Naive thymus-derived CD4-positive, alpha-beta T cell (primary cell): ENCODE results near the gene PDCD11. TPM values are rescaled to one million over a fixed set of nuclear protein-coding genes. Genes with fewer than 3 reads are reported as not detected.

Experiments
- ATAC-seq: fragments of 150-1000 bp; cut with Tn5 transposase; 2 replicates; pipeline ENCODE4 v1.10.0; 2021; ENCODE audit warnings: mild to moderate bottlenecking, moderate library complexity
- CTCF ChIA-PET: fragments of 350-600 bp; sonication (Branson Sonifier 250); formaldehyde crosslinking; loops from one replicate; lab custom pipeline; 2021; ENCODE audit warnings: antibody characterized with exemption; lab: Charles Lee
- POLR2A ChIA-PET: fragments of 350-600 bp; sonication (Branson Sonifier 250); formaldehyde crosslinking; loops from one replicate; lab custom pipeline; 2021; ENCODE audit warnings: antibody characterized with exemption, inconsistent platforms; lab: Charles Lee
- DNase-seq, 9 donors: peaks; one replicate each; pipeline versions ENCODE4 v3.0.0 to v3.0.0-alpha.2; 2020 to 2022; ENCODE audit warnings: mixed read lengths in 1 of 9
- H3K27ac ChIP-seq: one replicate; pipeline ENCODE4 v1.7.0; 2013; ENCODE audit warnings: mild to moderate bottlenecking, low read depth, low read length, moderate library complexity
- H3K27me3 ChIP-seq, 2 donors: one replicate each; pipeline ENCODE4 v1.7.0; 2013; ENCODE audit warnings: low read length in 2 of 2, mild to moderate bottlenecking in 2 of 2, moderate library complexity in 2 of 2; ENCODE audit not compliant: control insufficient read depth in 2 of 2, insufficient read depth in 2 of 2
- H3K36me3 ChIP-seq, 3 experiments: 1 replicate in 2 of 3; 2 replicates in 1 of 3; pipeline ENCODE4 v1.7.0; 2013; ENCODE audit warnings: low read length in 3 of 3, mild to moderate bottlenecking in 3 of 3, moderate library complexity in 1 of 3; ENCODE audit not compliant: insufficient read depth in 3 of 3, control insufficient read depth in 2 of 3
- H3K4me1 ChIP-seq, 2 donors: one replicate each; pipeline ENCODE4 v1.7.0; 2013; ENCODE audit warnings: low read length in 2 of 2, mild to moderate bottlenecking in 2 of 2, moderate library complexity in 1 of 2; ENCODE audit not compliant: control insufficient read depth in 2 of 2, insufficient read depth in 2 of 2
- H3K4me3 ChIP-seq: 2 replicates; pipeline ENCODE4 v1.7.0; 2013; ENCODE audit warnings: mild to moderate bottlenecking, low read length
- H3K9me3 ChIP-seq, 3 experiments: 1 replicate in 2 of 3; 2 replicates in 1 of 3; pipeline ENCODE4 v1.7.0; 2013; ENCODE audit warnings: low read length in 3 of 3; ENCODE audit not compliant: control insufficient read depth in 2 of 3
- H3K27ac Mint-ChIP-seq, 9 donors: one replicate each; pipeline ENCODE4 v1.8.0; 2020 to 2022; ENCODE audit warnings: mixed read lengths in 9 of 9, mild to moderate bottlenecking in 8 of 9, moderate library complexity in 5 of 9, inconsistent platforms in 2 of 9
- H3K27me3 Mint-ChIP-seq, 5 donors: one replicate each; pipeline ENCODE4 v1.8.0; 2021 to 2022; ENCODE audit warnings: mixed read lengths in 5 of 5, mild to moderate bottlenecking in 1 of 5
- H3K36me3 Mint-ChIP-seq, 5 donors: one replicate each; pipeline ENCODE4 v1.8.0; 2020 to 2022; ENCODE audit warnings: mixed read lengths in 5 of 5, mild to moderate bottlenecking in 3 of 5, inconsistent platforms in 1 of 5
- H3K4me1 Mint-ChIP-seq, 7 donors: one replicate each; pipeline ENCODE4 v1.8.0; 2020 to 2022; ENCODE audit warnings: mixed read lengths in 7 of 7, mild to moderate bottlenecking in 3 of 7, inconsistent platforms in 1 of 7
- H3K4me3 Mint-ChIP-seq, 10 donors: one replicate each; pipeline ENCODE4 v1.8.0; 2020 to 2022; ENCODE audit warnings: mild to moderate bottlenecking in 10 of 10, mixed read lengths in 10 of 10, moderate library complexity in 6 of 10, inconsistent platforms in 2 of 10
- H3K9me3 Mint-ChIP-seq, 11 donors: one replicate each; pipeline ENCODE4 v1.8.0; 2020 to 2022; ENCODE audit warnings: mixed read lengths in 11 of 11, mild to moderate bottlenecking in 4 of 11, inconsistent platforms in 1 of 11, moderate library complexity in 1 of 11
- intact Hi-C, 2 donors: fragments of 100-400 bp; cut with micrococcal nuclease; formaldehyde crosslinking; loops; one replicate each; pipeline ENCODE4 v1.15.1; 2023
- polyA plus RNA-seq, 2 donors: library from polyadenylated mRNA; unstranded; fragments of 300-500 nt; fragmentation: Illumina TruSeq; gene quantifications; one replicate each; pipeline ENCODE4 v1.2.3, GENCODE V29; 2021
- total RNA-seq, 6 experiments: library from RNA in 5 of 6; stranded (reverse) in 5 of 6; gene quantifications; 1 replicate in 5 of 6; 2 replicates in 1 of 6; pipeline ENCODE4 v1.2.3 and lab custom pipeline; 2021 to 2026

The PDCD11 gene
- total and polyA plus RNA-seq, 7 experiments from 2014 or later, result 7.5 to 56.3 (median 31.9) TPM

GRCh38 chr10:103472005-103472404, 75.6 kb downstream of the PDCD11 start:
- ATAC-seq, result no peak
- no peak overlapping the region for H3K27ac ChIP-seq
- POLR2A ChIA-PET, result interaction anchor here (0.6 to 2.5 kb wide), 2 partner anchors 20 to 860 kb away, joined by 3 to 12 read pairs; partner anchors contain the start of gene CALHM2
- Mint-ChIP-seq H3K27ac (peak overlapping the region in 5 of 9 donors; percentile 60 to 97 (median 86)), H3K4me1 (peaks cover 20 to 69% (median 29%) of the 10 kb centered on the region in 7 donors), H3K9me3 (no peaks in the 10 kb centered on the region), H3K36me3 (peaks cover 0 to 19% (median 0%) of the 10 kb centered on the region in 5 donors), H3K4me3 (peak overlapping the region in 6 of 10 donors; percentile 32 to 81 (median 49)), H3K27me3 (no peaks in the 10 kb centered on the region)
- no peak overlapping the region for H3K4me3 ChIP-seq
- no peaks in the 10 kb centered on the region for H3K9me3 ChIP-seq
- no peaks in the 10 kb centered on the region for H3K27me3 ChIP-seq
- H3K4me1 ChIP-seq, result peaks cover 18 to 27% of the 10 kb centered on the region in 2 donors
- H3K36me3 ChIP-seq, result no peaks in the 10 kb centered on the region
- CTCF ChIA-PET, result interaction anchor here (0.8 to 6.2 kb wide), 2 partner anchors 13 to 55 kb away, joined by 3 to 29 read pairs; no protein-coding TSS in a partner anchor
- intact Hi-C loops, result no loop called here
- no peak for DNase-seq

- ChIA-PET CTCF (interaction anchor here (6.2 kb wide), 1 partner anchor 56 kb away, joined by 29 read pairs; no protein-coding TSS in a partner anchor), POLR2A (no interaction called here)
- no peak overlapping the region for H3K27ac Mint-ChIP-seq
- Histone ChIP-seq H3K36me3 (no peaks in the 10 kb centered on the region), H3K27ac (no peak overlapping the region), H3K27me3 (no peaks in the 10 kb centered on the region), H3K4me3 (no peak overlapping the region), H3K4me1 (peaks cover 18 to 27% of the 10 kb centered on the region in 2 donors), H3K9me3 (no peaks in the 10 kb centered on the region)
- no peaks in the 10 kb centered on the region for H3K9me3 Mint-ChIP-seq
- H3K4me1 Mint-ChIP-seq, result peaks cover 20 to 71% (median 29%) of the 10 kb centered on the region in 7 donors
- H3K27me3 Mint-ChIP-seq, result no peaks in the 10 kb centered on the region
- ATAC-seq (no peak), DNase-seq (no peak)
- peaks cover 0 to 16% (median 0%) of the 10 kb centered on the region in 5 donors for H3K36me3 Mint-ChIP-seq
- intact Hi-C loops, result no loop called here
- H3K4me3 Mint-ChIP-seq, result no peak overlapping the region
These were observed 76.8 kb downstream of the PDCD11 start for GRCh38 chr10:103473261-103473671.

GRCh38 chr10:103474077-103474476, 77.7 kb downstream of the PDCD11 start:
- peaks cover 18 to 27% of the 10 kb centered on the region in 2 donors for H3K4me1 ChIP-seq
- peak overlapping the region in 4 of 9 donors; percentile 5 to 44 (median 16) for H3K27ac Mint-ChIP-seq
- no peak overlapping the region for H3K4me3 Mint-ChIP-seq
- no peaks in the 10 kb centered on the region for H3K27me3 Mint-ChIP-seq
- H3K36me3 Mint-ChIP-seq, result peaks cover 0 to 15% (median 0%) of the 10 kb centered on the region in 5 donors
- peaks cover 20 to 68% (median 29%) of the 10 kb centered on the region in 7 donors for H3K4me1 Mint-ChIP-seq
- CTCF ChIA-PET, result interaction anchor here (1.2 to 6.2 kb wide), 2 partner anchors 11 to 57 kb away, joined by 7 to 29 read pairs; no protein-coding TSS in a partner anchor
- H3K27ac ChIP-seq, result no peak overlapping the region
- POLR2A ChIA-PET, result no interaction called here
- no peaks in the 10 kb centered on the region for H3K9me3 Mint-ChIP-seq
- ATAC-seq (no peak), DNase-seq (no peak)
- H3K9me3 ChIP-seq, result no peaks in the 10 kb centered on the region
- intact Hi-C loops, result no loop called here
- H3K36me3 ChIP-seq, result no peaks in the 10 kb centered on the region
- H3K27me3 ChIP-seq, result no peaks in the 10 kb centered on the region
- no peak overlapping the region for H3K4me3 ChIP-seq

- H3K36me3 ChIP-seq, result no peaks in the 10 kb centered on the region
- Mint-ChIP-seq H3K27ac (peak overlapping the region in 1 of 9 donors; percentile 70), H3K4me3 (no peak overlapping the region), H3K36me3 (peaks cover 0 to 10% (median 0%) of the 10 kb centered on the region in 5 donors), H3K4me1 (peaks cover 17 to 59% (median 22%) of the 10 kb centered on the region in 7 donors), H3K27me3 (no peaks in the 10 kb centered on the region), H3K9me3 (no peaks in the 10 kb centered on the region)
- no peak overlapping the region for H3K27ac ChIP-seq
- no peaks in the 10 kb centered on the region for H3K27me3 ChIP-seq
- ATAC-seq, result no peak
- no peak overlapping the region for H3K4me3 ChIP-seq
- intact Hi-C loops, result no loop called here
- no peak for DNase-seq
- CTCF ChIA-PET, result interaction anchor here (0.8 to 6.2 kb wide), 2 partner anchors 11 to 59 kb away, joined by 3 to 29 read pairs; no protein-coding TSS in a partner anchor
- H3K4me1 ChIP-seq, result peaks cover 17 to 23% of the 10 kb centered on the region in 2 donors
- no peaks in the 10 kb centered on the region for H3K9me3 ChIP-seq
- POLR2A ChIA-PET, result no interaction called here
These were observed 79.0 kb downstream of the PDCD11 start for GRCh38 chr10:103475437-103475836.

GRCh38 chr10:103476046-103476768, 79.8 kb downstream of the PDCD11 start:
- no peak overlapping the region for H3K4me3 Mint-ChIP-seq
- H3K4me3 ChIP-seq, result no peak overlapping the region
- ATAC-seq, result peak; percentile 39
- DNase-seq, result no peak
- H3K4me1 Mint-ChIP-seq, result peaks cover 9 to 51% (median 14%) of the 10 kb centered on the region in 7 donors
- no peaks in the 10 kb centered on the region for H3K9me3 Mint-ChIP-seq
- peaks cover 0 to 3% (median 0%) of the 10 kb centered on the region in 5 donors for H3K36me3 Mint-ChIP-seq
- H3K9me3 ChIP-seq, result no peaks in the 10 kb centered on the region
- CTCF ChIA-PET, result interaction anchor here (6.2 kb wide), 1 partner anchor 59 kb away, joined by 29 read pairs; no protein-coding TSS in a partner anchor
- no peaks in the 10 kb centered on the region for H3K27me3 Mint-ChIP-seq
- H3K36me3 ChIP-seq, result no peaks in the 10 kb centered on the region
- intact Hi-C loops, result no loop called here
- H3K4me1 ChIP-seq, result peaks cover 10 to 15% of the 10 kb centered on the region in 2 donors
- H3K27ac ChIP-seq, result no peak overlapping the region
- POLR2A ChIA-PET, result interaction anchor here (0.7 kb wide), 1 partner anchor 24 kb away, joined by 3 read pairs; no protein-coding TSS in a partner anchor
- H3K27me3 ChIP-seq, result no peaks in the 10 kb centered on the region
- no peak overlapping the region for H3K27ac Mint-ChIP-seq

- H3K27ac Mint-ChIP-seq, result no peak overlapping the region
- H3K4me3 Mint-ChIP-seq, result no peak overlapping the region
- Histone ChIP-seq H3K27me3 (no peaks in the 10 kb centered on the region), H3K4me1 (peaks cover 0 to 3% of the 10 kb centered on the region in 2 donors), H3K27ac (no peak overlapping the region), H3K4me3 (no peak overlapping the region), H3K36me3 (no peaks in the 10 kb centered on the region), H3K9me3 (no peaks in the 10 kb centered on the region)
- intact Hi-C loops, result no loop called here
- ATAC-seq, result no peak
- ChIA-PET POLR2A (no interaction called here), CTCF (interaction anchor here (1.0 kb wide), 1 partner anchor 64 kb away, joined by 3 read pairs; no protein-coding TSS in a partner anchor)
- H3K27me3 Mint-ChIP-seq, result peaks cover 0 to 3% (median 0%) of the 10 kb centered on the region in 5 donors
- peaks cover 0 to 3% (median 0%) of the 10 kb centered on the region in 5 donors for H3K36me3 Mint-ChIP-seq
- peaks cover 0 to 1% (median 0%) of the 10 kb centered on the region in 11 donors for H3K9me3 Mint-ChIP-seq
- DNase-seq, result no peak
- H3K4me1 Mint-ChIP-seq, result peaks cover 0 to 40% (median 6%) of the 10 kb centered on the region in 7 donors
These were observed 82.2 kb downstream of the PDCD11 start for GRCh38 chr10:103478671-103479070.
